ENCODE data around the gene FRRS1.

FRRS1 gene

GRCh38 chr1:99784809-99785255, 18.4 kb upstream of the FRRS1 start:
- no peak for DNase-seq (ENCODE audit: low read depth)
- TF ChIP-seq MAX (IDR thresholded peaks at IDR 0.05; ENCODE audit: low read depth, low read length) (no peak), POLR2A (IDR thresholded peaks at IDR 0.05; ENCODE audit: extremely low read depth, insufficient read length) (no peak), CTCF (IDR thresholded peaks at IDR 0.05; ENCODE audit: low read depth, low read length) (no peak)
- no peak overlapping the region for H3K4me3 ChIP-seq (ENCODE audit: low read depth, low read length)

- no peak for DNase-seq (ENCODE audit: low read depth)
- no peak for TF ChIP-seq POLR2A (IDR thresholded peaks at IDR 0.05; ENCODE audit: extremely low read depth, insufficient read length)
- TF ChIP-seq MAX (IDR thresholded peaks at IDR 0.05; ENCODE audit: low read depth, low read length), result no peak
- TF ChIP-seq CTCF (IDR thresholded peaks at IDR 0.05; ENCODE audit: low read depth, low read length), result no peak
- TF ChIP-seq MYC (IDR thresholded peaks at IDR 0.05; ENCODE audit: low read depth, low read length), result no peak
- no peak overlapping the region for H3K4me3 ChIP-seq (ENCODE audit: low read depth, low read length)
Observed at GRCh38 chr1:99784143-99784542, 17.7 kb upstream of the FRRS1 start.

- TF ChIP-seq MAX (IDR thresholded peaks at IDR 0.05; ENCODE audit: low read depth, low read length) (no peak), CTCF (IDR thresholded peaks at IDR 0.05; ENCODE audit: low read depth, low read length) (no peak), MYC (IDR thresholded peaks at IDR 0.05; ENCODE audit: low read depth, low read length) (no peak), POLR2A (IDR thresholded peaks at IDR 0.05; ENCODE audit: extremely low read depth, insufficient read length) (no peak)
- DNase-seq (ENCODE audit: low read depth), result no peak
- no peak overlapping the region for H3K4me3 ChIP-seq (ENCODE audit: low read depth, low read length)
Observed at GRCh38 chr1:99782920-99783319, 16.5 kb upstream of the FRRS1 start.

GRCh38 chr1:99782397-99782796, 16.0 kb upstream of the FRRS1 start:
- TF ChIP-seq MAX (IDR thresholded peaks at IDR 0.05; ENCODE audit: low read depth, low read length) (no peak), POLR2A (IDR thresholded peaks at IDR 0.05; ENCODE audit: extremely low read depth, insufficient read length) (no peak), MYC (IDR thresholded peaks at IDR 0.05; ENCODE audit: low read depth, low read length) (no peak), CTCF (IDR thresholded peaks at IDR 0.05; ENCODE audit: low read depth, low read length) (no peak)
- H3K4me3 ChIP-seq (ENCODE audit: low read depth, low read length), result no peak overlapping the region
- DNase-seq (ENCODE audit: low read depth), result no peak

- TF ChIP-seq CTCF (IDR thresholded peaks at IDR 0.05; ENCODE audit: low read depth, low read length) (no peak), MAX (IDR thresholded peaks at IDR 0.05; ENCODE audit: low read depth, low read length) (no peak), MYC (IDR thresholded peaks at IDR 0.05; ENCODE audit: low read depth, low read length) (no peak)
- no peak overlapping the region for H3K4me3 ChIP-seq (ENCODE audit: low read depth, low read length)
- DNase-seq (ENCODE audit: low read depth), result no peak
Observed at GRCh38 chr1:99781798-99782197, 15.4 kb upstream of the FRRS1 start.

- no peak overlapping the region for H3K4me3 ChIP-seq (ENCODE audit: low read depth, low read length)
- no peak for TF ChIP-seq MAX (IDR thresholded peaks at IDR 0.05; ENCODE audit: low read depth, low read length)
- no peak for TF ChIP-seq MYC (IDR thresholded peaks at IDR 0.05; ENCODE audit: low read depth, low read length)
- TF ChIP-seq POLR2A (IDR thresholded peaks at IDR 0.05; ENCODE audit: extremely low read depth, insufficient read length), result no peak
- no peak for DNase-seq (ENCODE audit: low read depth)
Observed at GRCh38 chr1:99777752-99778151, 11.3 kb upstream of the FRRS1 start.
